Endometrium (tissue), 2 donors: ENCODE results near the gene HOXA10.

Experiments
- FAIRE-seq: peaks from 2 replicates; lab custom pipeline; 2012; peaks lifted over from hg19 to GRCh38; lab: Jason Lieb, UNC
- donor health status: control.
- donor health status: control.

The HOXA10 gene

GRCh38 chr7:27203964-27204594 lies 30.0 kb upstream of the HOXA10 start:
- no peak for FAIRE-seq

DNA sequence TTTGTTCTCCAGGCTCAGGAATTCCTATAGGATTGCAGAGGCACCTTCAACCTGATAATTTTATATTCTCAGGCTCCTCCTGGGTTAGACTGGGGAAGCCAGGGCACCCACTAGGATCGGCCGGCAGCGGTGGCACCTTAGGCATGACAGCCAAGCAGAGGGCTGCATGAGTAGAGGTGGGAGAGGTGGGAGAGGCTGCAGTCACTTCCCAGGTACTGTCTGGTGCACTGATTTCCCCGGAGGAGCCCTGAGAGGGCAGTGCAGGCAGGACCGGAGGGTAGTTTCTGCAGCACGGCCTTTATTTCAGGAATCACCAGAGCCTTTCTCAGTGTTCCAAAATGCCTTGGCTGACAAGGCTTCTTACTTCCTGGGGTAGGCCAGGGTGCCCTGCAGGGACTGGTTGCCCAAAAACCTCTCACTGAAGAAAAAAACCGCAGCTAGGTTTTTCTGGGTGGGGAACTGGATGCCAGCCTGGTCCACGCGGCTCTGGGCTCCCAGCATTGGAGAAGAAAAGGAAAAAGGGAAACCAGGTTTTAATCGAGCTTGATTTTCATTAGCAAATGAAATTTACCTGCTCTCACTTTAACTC lies 29.3 kb upstream of the HOXA10 start:
- no peak for FAIRE-seq

DNA sequence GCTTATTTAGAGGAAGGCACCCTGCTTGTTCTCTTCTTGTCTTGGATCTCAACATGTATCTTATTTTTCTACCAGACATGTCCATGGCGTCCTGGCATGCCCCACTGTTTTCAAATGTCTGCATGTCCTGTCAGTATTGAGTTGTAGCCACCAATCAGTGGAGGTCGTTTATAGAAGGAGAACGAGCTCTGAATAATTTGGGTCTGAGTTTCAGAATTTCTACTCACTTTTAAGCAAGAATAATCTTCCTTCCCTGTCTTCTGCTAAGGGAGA lies 28.7 kb upstream of the HOXA10 start:
- FAIRE-seq = no peak

- no peak for FAIRE-seq
Observed at GRCh38 chr7:27202018-27202861, 28.1 kb upstream of the HOXA10 start.

DNA sequence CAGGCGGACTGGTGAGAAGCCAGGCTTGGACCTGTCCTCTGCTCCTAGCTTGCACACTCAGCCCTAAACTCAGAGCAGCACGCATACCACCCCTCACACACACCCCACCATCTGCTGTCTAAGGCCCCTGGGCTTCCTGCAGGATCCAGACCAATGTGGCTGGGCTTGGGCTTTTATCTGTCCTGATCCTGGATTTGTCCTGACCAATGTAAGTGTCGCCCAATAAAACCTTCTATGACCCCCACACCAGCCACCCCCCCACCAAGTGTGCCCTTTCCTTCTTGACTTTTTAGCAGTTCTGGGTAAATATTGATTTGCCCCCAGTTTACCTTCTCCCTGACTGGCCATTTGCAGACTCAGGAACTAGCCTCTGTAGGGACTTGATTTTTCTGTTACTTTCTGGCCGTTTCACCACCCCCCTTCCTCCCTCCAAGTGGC lies 27.5 kb upstream of the HOXA10 start:
- no peak for FAIRE-seq

DNA sequence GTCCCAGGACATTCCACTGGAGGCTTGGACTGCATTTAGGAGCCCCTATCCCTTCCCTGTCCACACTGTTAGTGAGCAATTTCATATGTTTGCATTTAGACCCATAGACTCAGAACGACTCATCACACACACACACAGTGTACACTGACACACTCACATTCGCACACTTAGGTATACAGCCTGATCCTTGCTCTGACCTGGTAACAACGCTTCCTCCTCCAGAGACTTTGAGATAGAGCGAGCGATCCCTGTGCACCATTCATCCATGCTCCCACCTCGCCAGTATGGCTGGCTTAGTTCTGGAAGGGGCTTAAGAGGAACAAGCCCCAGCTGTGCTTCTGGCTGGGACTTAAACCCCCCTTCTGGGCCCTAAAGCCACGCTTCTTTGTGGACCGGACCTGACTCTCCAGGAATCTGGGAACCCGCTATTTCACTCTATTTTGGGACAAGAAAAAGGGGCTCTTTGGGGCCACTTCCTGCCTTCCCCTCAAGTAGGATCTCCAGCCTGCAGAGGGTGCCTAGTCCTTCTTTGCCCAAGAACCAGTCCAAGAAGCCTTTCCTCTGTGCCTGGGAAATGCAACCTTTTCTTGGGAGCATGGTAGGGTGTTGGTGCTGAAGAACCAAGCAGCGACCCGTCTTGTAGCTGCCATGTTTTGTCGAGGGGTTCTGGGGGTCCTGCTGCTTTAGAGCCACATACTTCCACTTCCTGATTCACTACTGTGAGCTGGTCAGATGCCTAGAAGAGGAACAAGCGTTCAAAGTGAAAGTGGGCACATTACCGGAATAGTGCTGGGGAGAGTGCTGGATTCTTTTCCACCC lies 26.9 kb upstream of the HOXA10 start:
- no peak for FAIRE-seq

DNA sequence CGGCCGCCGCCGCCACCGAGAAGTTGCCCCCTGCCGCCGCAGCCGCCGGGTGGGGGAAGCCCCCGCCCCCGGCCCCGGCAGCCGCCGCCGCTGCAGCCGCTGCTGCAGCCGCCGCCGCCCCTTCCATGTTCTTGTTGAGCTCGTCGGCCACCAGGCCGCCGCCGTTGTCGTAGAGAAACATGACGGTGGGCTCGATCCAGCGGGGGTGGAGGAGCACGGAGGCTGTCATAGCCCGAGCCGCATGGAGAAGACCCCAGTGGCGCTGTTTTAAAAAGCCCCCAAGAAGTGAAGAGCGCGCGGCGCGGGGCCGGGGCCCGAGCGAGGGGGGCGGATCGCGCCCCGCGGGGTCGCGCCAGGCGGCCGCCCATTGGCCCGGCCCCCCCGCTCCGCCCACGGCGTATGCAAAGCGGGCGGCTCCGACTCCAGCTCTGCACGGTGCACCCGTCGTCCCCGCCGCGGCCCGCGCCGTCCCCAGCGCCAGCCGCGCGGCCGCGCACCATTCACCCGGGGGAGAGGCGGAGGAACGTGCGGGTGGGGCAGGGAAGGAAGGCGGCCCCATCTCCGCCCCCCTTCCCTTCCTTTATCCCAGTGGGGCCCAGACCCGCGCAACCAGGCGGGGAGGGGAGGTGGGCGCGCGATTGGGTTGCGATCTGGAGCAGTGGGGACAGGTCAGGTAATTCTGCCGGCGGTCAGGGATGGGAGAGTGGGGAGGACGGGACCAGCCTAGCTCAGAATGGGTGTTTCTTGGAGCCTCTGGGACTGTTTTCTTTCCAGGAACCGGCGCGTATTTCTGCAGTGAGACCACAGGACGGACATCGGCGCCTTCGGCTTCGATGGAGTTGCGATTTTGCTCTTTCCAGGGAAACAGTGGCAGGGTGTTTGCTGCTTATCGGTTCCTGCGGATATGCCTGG lies 26.0 kb upstream of the HOXA10 start, which contains the start of gene HOXA13:
TSS of gene HOXA13 (minus strand) at position 243 of the 912 bp plus-strand sequence. CDS start at position 229, 14 bp downstream.
- no peak for FAIRE-seq

GRCh38 chr7:27198871-27199801 lies 25.0 kb upstream of the HOXA10 start:
- FAIRE-seq = no peak

- no peak for FAIRE-seq
Observed at GRCh38 chr7:27198138-27198841, 24.2 kb upstream of the HOXA10 start.

DNA sequence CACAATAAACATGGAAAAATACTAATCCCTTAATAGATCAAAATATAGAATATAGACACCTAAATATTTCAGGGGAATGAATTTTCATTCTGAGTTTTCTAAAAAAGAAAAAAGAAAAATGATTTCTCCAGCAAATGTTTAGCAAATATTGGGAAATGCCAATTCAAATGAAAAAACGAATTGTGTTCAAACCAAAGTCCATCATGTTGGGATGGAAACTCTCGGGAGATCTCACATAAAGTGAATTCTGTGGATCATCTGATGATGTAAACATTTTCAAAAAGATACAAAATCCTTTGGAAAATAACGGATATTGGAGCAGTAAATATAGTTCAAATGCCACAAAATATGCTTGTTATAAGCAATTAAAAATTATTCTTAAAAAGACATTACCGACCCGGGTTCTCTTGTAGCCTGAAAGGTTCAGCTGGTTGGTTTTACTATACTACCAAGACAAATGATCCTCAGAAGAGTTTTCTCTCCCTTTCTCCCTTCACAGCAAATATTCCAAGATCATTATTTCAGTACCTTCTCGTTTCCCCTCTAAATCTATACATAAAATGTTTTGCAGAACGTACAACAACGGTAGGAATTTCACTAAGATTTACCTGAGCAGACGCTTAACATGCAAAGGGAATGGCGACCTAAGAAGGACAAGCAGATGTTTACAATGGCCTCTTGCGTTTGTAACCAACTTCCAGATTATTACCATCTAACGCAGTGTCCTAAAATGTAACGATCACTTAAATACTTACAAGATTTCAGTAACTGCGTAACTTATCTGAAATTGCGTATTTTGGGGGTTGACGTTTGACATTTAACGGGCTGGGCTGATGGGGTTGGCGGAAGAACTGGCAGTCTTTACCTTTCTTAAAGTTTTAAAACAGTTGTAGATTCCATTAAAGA lies 23.3 kb upstream of the HOXA10 start:
- peak; percentile 15 for FAIRE-seq

- FAIRE-seq = peak; percentile 84
Observed at GRCh38 chr7:27196287-27196767, 22.2 kb upstream of the HOXA10 start.

DNA sequence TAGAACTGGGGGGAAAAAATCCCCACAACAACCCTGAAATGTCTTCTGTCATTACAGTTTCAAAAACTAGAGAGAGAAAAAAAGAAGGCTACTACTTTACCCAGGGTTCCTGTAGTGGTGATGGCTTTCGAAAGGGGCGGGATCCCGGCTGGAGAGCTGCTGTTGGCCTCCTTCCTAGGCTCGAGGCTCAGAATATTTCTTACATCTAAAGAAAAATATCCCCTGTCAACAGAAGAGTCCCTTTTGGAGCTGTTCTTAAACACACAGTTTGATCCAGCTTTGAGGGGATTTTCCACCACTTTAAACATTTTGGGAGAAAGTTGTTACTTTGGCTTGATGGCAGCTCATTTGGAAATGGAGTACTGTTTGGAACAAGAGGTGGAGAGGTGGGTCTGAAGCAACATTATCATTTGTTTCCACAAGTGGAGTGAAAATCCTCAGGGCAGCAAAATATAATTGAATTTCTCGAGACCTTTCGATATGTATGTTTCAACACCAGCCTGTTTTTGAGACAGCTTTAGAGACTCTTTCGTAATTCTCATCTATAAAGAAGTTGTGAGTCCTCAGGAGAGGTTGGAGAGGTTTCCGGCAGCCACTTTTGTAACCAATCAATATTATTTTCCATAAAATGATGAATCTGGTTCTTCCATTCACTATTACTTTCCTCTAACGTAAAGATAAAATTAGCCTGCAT lies 20.7 kb upstream of the HOXA10 start:
- FAIRE-seq = no peak

DNA sequence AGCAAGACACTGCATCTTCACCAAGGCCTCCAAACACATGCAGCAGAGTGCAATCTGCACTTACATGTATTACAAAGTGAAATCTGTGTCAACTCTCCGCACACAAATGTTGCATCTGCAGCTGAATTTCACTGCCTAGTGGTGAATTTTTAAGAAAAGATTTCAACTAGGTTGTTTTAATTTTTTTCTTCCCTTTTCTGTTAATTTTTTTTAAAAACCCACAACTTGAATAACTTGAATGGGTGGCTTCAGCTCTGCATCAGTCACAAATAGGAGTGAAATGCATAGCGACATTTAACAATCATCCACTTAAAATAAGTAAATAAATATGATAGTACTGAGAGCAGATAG lies 19.9 kb upstream of the HOXA10 start:
- FAIRE-seq = peak; percentile 76

GRCh38 chr7:27193335-27194001 lies 19.3 kb upstream of the HOXA10 start:
- no peak for FAIRE-seq

GRCh38 chr7:27192546-27193334 lies 18.6 kb upstream of the HOXA10 start:
- FAIRE-seq = no peak

DNA sequence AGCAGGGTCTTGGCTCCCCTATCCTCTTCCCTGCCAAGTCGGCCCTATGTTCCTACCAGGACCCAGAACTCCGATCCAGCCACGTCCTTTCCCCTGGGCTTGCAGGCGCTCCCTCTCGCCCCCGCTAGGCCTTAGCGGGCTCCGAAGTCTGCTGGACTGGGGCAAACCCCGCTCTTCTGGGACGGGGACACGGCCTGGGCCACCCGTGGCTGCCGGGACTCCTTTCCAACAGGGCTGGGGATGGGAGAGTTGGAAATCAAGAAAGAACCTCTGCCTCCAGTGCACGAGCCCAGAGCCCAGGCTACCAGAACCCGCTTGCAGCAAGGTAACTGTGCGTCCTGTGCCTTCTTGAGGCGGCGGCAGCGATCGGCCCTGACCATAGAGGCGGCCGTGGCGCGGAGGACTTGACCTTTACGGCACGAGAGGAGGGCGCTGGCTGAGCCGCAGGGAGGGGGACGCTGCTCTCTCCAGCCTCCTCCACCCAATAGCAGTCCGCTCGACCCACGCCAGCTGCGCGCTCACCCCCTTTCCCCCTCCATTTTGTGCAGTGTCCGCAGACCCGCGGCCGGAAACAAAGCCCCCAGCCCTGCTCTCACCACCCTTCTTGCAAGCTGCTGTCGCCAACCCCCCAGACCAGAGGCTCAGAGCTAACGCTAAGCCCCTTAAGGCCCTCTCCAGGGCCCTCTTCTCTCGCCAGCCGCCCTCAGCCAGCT lies 17.9 kb upstream of the HOXA10 start:
- FAIRE-seq = no peak
